ENCODE results near the gene PRX. TPM values are rescaled to one million over a fixed set of nuclear protein-coding genes. Genes with fewer than 3 reads are reported as not detected.
"Not testable (repeated sequence)": the region's sequence is repeated elsewhere in the genome, so short reads cannot be mapped to it uniquely, and the experiment has no call there.

Gene PRX
- total RNA-seq, 1 donor from 2014 or later: 1.3 TPM

DNA sequence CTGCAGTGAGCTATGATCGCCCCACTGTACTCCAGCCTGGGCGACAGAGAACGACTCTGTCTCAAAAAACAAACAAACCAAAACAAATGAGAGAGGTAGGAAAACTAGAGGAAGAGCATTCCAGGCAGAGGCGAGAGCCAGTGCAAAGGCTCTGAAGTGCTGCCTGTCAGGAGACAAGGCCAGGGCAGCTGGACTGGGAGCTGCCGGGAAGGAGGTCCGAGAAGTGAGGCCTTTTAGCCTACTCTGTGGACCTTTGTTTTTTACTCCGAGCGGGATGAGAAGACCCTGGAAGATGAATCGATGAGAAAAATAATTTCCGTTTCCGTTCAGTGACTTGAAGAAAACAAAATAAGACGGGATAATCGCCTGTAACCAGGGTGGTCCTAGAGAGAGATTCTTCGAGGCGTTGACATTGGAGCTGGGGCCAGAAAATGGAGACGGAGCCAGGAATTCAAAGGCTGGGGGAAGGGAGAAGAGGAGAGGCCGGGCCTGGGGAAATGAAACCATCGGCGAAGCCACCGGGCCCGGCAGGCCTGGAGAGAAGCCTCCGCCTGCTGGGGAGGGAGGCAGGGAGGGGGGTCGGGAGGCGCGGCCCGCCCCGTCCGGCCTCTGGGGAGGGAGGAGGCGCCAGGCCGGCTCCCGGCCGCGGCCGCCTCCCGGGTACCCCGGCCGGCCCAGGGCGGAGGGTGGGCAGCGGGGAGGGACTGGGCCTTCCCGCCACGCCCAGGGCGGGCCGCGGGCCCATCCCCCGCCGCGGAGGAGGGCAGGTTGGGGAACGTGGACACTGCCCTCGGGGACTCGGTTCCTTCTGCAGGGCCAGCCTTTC lies 20.4 kb upstream of the PRX start:
- DNase-seq (ENCODE audit: low read depth): no peak
- peak overlapping the region; percentile 42 for H3K4me3 ChIP-seq (ENCODE audit: low read depth, low read length)
- TF ChIP-seq, protein P1, sequence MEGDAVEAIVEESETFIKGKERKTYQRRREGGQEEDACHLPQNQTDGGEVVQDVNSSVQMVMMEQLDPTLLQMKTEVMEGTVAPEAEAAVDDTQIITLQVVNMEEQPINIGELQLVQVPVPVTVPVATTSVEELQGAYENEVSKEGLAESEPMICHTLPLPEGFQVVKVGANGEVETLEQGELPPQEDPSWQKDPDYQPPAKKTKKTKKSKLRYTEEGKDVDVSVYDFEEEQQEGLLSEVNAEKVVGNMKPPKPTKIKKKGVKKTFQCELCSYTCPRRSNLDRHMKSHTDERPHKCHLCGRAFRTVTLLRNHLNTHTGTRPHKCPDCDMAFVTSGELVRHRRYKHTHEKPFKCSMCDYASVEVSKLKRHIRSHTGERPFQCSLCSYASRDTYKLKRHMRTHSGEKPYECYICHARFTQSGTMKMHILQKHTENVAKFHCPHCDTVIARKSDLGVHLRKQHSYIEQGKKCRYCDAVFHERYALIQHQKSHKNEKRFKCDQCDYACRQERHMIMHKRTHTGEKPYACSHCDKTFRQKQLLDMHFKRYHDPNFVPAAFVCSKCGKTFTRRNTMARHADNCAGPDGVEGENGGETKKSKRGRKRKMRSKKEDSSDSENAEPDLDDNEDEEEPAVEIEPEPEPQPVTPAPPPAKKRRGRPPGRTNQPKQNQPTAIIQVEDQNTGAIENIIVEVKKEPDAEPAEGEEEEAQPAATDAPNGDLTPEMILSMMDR (conservative IDR thresholded peaks at IDR 0.05; ENCODE audit: low read depth, low read length): no peak

GRCh38 chr19:40432760-40433159 lies 19.6 kb upstream of the PRX start:
- H3K4me3 ChIP-seq (ENCODE audit: low read depth, low read length): peak overlapping the region; percentile 42
- not testable (repeated sequence) for DNase-seq (ENCODE audit: low read depth)

DNA sequence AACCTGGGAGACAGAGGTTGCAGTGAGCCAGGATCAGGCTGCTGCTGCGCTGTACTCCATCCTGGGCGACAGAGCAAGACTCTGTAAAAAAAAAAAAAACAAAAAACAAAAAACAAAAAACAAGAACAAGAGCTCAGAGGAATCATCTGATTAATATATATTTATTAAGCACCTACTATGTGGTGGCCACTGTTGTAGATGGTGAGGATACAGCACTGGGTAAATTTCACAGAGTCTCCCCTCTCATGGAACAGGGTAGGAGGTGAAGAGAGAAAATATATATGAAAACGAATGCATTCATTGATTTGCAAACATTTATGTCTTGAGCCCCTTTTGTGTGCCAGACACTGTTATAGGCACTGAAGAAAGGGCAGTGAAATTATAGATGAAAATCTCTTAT lies 18.5 kb upstream of the PRX start:
- TF ChIP-seq, protein P1 (conservative IDR thresholded peaks at IDR 0.05; ENCODE audit: low read depth, low read length): no peak
- no peak overlapping the region for H3K4me3 ChIP-seq (ENCODE audit: low read depth, low read length)

GRCh38 chr19:40430242-40430641 lies 17.1 kb upstream of the PRX start:
- DNase-seq (ENCODE audit: low read depth); H3K4me3 ChIP-seq (ENCODE audit: low read depth, low read length): not testable (repeated sequence)

More for the DNA sequence above, 18.5 kb upstream of the PRX start:
- no peak for DNase-seq (ENCODE audit: low read depth)

DNA sequence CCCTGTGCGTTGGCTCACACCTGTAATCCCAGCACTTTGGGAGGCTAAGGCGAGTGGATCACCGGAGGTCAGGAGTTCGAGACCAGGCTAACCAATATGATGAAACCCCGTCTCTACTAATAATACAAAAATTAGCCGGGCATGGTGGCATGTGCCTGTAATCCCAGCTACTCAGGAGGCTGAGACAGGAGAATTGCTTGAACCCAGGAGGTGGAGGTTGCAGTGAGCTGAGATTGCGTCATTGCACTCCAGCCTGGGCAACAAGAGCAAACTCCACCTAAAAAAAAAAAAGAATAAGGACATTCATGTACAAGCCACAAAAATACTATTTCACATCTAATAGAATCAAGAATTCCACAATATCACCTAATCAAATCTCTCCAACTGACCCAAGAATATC lies 15.0 kb upstream of the PRX start:
- DNase-seq (ENCODE audit: low read depth); H3K4me3 ChIP-seq (ENCODE audit: low read depth, low read length): not testable (repeated sequence)

DNA sequence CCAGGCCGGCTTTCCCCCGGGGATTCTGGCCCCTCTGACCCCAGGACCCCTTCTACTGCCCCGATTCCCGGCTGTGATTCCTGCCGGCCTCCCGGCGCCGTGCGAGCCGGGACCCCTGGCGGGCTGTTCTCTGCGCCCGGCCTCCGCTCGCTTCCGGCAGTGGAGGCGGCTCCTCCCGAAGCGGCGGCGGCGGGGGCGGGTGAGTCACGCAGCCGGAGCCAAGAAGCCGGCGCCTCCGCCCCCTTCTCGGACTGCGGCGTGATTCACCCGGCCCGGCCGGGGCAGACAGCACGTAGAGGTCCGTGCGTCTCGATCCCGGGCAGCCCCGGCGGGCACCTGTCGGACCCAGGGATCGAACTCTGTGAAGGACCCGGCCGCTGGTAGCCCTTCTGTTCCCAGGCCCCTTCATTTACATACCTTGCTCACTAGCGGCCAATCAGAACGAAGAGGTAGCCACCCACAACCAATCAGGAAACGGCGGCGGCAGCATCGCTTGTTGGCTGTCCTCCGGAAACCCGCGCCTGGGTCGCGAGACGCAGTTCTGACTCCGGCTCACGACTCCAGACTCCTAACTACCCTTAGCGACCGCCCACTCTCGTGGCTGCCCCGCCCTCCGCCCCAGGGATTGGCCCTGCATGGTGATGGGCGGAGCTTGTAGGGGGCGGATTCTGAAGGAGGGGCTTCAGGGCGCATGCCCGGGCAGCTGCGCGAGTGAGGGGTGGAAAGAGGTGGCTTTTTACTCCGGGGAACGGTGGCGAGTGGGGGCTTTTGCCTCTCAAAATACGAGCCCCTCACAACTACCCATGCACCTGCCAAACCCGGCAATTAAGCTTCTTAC lies 12.5 kb upstream of the PRX start, which contains the start of gene SERTAD1:
SERTAD1 (minus strand) TSS at position 543 of the 838 bp plus-strand sequence. CDS start 2,446 bp downstream, outside the sequence.
- H3K4me3 ChIP-seq (ENCODE audit: low read depth, low read length): peak within 1 kb of the TSS; percentile 74
- peak; percentile 88 for DNase-seq (ENCODE audit: low read depth)
- TF ChIP-seq, protein P1 (conservative IDR thresholded peaks at IDR 0.05; ENCODE audit: low read depth, low read length): peak; percentile 57

DNA sequence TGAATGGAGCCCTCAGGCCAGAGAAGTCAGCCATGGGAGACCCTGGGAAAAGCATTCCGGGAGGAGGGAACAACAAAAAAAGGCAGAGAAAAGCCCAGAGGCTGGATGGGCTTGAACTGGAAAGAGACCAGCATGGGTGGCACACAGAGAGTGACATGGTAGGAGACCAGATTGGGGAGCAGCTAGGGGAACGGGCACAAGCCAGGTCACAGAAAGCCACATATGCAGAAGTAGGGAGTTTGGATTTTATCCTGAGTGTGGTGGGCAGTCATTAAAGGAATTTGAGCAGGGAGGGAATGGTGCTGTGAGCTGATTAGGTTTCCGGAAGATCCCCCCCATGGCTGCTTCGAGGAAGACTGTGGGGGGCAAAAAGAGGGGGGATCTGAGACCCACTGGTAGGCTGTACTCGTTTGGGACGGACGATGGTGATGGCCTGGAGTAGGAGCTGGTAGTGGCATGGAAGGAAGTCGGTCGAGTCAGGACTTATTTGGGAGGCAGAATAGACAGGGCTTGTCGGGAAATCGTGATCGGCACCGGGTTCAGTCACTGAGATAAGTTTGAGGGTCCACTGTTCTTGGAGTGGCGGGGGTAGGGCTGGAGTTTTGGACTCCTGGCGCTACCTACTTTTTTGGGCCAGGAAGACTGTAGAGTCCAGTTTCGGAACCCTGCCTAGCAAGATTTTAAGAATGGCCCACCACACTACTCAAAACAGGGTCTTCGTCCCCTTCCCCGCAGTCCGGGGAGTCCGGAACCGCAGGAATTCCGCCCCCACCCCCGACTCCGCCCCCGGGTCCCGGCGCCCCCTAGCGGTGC lies 11.7 kb upstream of the PRX start:
- TF ChIP-seq, protein P1 (conservative IDR thresholded peaks at IDR 0.05; ENCODE audit: low read depth, low read length): no peak
- no peak for DNase-seq (ENCODE audit: low read depth)
- H3K4me3 ChIP-seq (ENCODE audit: low read depth, low read length): peak overlapping the region; percentile 74

GRCh38 chr19:40423938-40424337 lies 10.8 kb upstream of the PRX start:
- TF ChIP-seq, protein P1 (conservative IDR thresholded peaks at IDR 0.05; ENCODE audit: low read depth, low read length): no peak
- no peak for DNase-seq (ENCODE audit: low read depth)
- peak overlapping the region; percentile 74 for H3K4me3 ChIP-seq (ENCODE audit: low read depth, low read length)
